Measurements from ENCODE around the gene ZNF423.

ZNF423 gene

GRCh38 chr16:49491106-49491670 is 364.7 kb downstream of the ZNF423 start:
- Histone ChIP-seq H3K27me3 (ENCODE audit: control insufficient read depth in 1 of 2, insufficient read depth in 1 of 2, low read length in 2 of 2) (peaks cover 3 to 5% of the 10 kb centered on the region in 2 experiments), H3K4me3 (ENCODE audit: insufficient read depth in 1 of 2, low read depth in 1 of 2, low read length in 2 of 2) (no peak overlapping the region), H3K9ac (ENCODE audit: low read length) (no peak overlapping the region), H3K79me1 (replicated peaks; ENCODE audit: low read length, poor library complexity, severe bottlenecking) (no peaks in the 10 kb centered on the region), H3K36me3 (ENCODE audit: control insufficient read depth in 1 of 2, insufficient read depth in 2 of 2, low read depth in 1 of 2, low read length in 2 of 2) (no peaks in the 10 kb centered on the region), H3K23ac (ENCODE audit: low read length in 2 of 2) (no peak overlapping the region), H3K4me1 (ENCODE audit: control insufficient read depth, insufficient read depth, low read depth, low read length) (peaks cover 6% of the 10 kb centered on the region), H2AFZ (ENCODE audit: low read depth, low read length) (no peak overlapping the region), H3K4me2 (ENCODE audit: low read length, poor library complexity, severe bottlenecking) (no peak overlapping the region), H4K8ac (ENCODE audit: low read length) (no peak overlapping the region), H2BK120ac (ENCODE audit: low read depth, low read length) (no peak overlapping the region), H3K18ac (ENCODE audit: low read depth in 1 of 2, low read length in 2 of 2) (no peak overlapping the region), H2BK5ac (ENCODE audit: low read depth, low read length, poor library complexity, severe bottlenecking) (no peak overlapping the region), H3K9me3 (ENCODE audit: control insufficient read depth, low read length) (no peaks in the 10 kb centered on the region), H2BK12ac (ENCODE audit: low read length in 2 of 2) (no peak overlapping the region), H2BK15ac (ENCODE audit: low read depth, poor library complexity, severe bottlenecking) (no peak overlapping the region), H3K27ac (ENCODE audit: low read length, poor library complexity, severe bottlenecking) (no peak overlapping the region), H2AK5ac (ENCODE audit: low read length, severe bottlenecking) (no peak overlapping the region), H4K91ac (ENCODE audit: low read length) (no peak overlapping the region), H3K14ac (ENCODE audit: low read length in 2 of 2) (no peak overlapping the region), H3K4ac (ENCODE audit: low read depth in 1 of 2, low read length in 2 of 2) (no peak overlapping the region)
- DNase-seq, result no peak
- WGBS, result 88% methylated on average over 19 of the region's 20 CpGs

- no peak overlapping the region for H4K91ac ChIP-seq (ENCODE audit: low read length)
- WGBS, result 90% methylated on average over 7 of the region's 8 CpGs
- no peak overlapping the region for H4K8ac ChIP-seq (ENCODE audit: low read length)
- H3K9me3 ChIP-seq (ENCODE audit: control insufficient read depth, low read length), result no peaks in the 10 kb centered on the region
- H3K79me1 ChIP-seq (replicated peaks; ENCODE audit: low read length, poor library complexity, severe bottlenecking), result no peaks in the 10 kb centered on the region
- H2BK120ac ChIP-seq (ENCODE audit: low read depth, low read length), result no peak overlapping the region
- no peaks in the 10 kb centered on the region for H3K36me3 ChIP-seq (ENCODE audit: control insufficient read depth in 1 of 2, insufficient read depth in 2 of 2, low read depth in 1 of 2, low read length in 2 of 2)
- peaks cover 6% of the 10 kb centered on the region for H3K4me1 ChIP-seq (ENCODE audit: control insufficient read depth, insufficient read depth, low read depth, low read length)
- DNase-seq, result no peak
- H3K4me3 ChIP-seq (ENCODE audit: insufficient read depth in 1 of 2, low read depth in 1 of 2, low read length in 2 of 2), result no peak overlapping the region
- H3K4ac ChIP-seq (ENCODE audit: low read depth in 1 of 2, low read length in 2 of 2), result no peak overlapping the region
- no peak overlapping the region for H2AK5ac ChIP-seq (ENCODE audit: low read length, severe bottlenecking)
- H2BK15ac ChIP-seq (ENCODE audit: low read depth, poor library complexity, severe bottlenecking), result no peak overlapping the region
- H3K27me3 ChIP-seq (ENCODE audit: control insufficient read depth in 1 of 2, insufficient read depth in 1 of 2, low read length in 2 of 2), result peaks cover 3 to 5% of the 10 kb centered on the region in 2 experiments
- H3K23ac ChIP-seq (ENCODE audit: low read length in 2 of 2), result no peak overlapping the region
- H2BK5ac ChIP-seq (ENCODE audit: low read depth, low read length, poor library complexity, severe bottlenecking), result no peak overlapping the region
- no peak overlapping the region for H3K4me2 ChIP-seq (ENCODE audit: low read length, poor library complexity, severe bottlenecking)
- H3K18ac ChIP-seq (ENCODE audit: low read depth in 1 of 2, low read length in 2 of 2), result no peak overlapping the region
- no peak overlapping the region for H3K9ac ChIP-seq (ENCODE audit: low read length)
- H2AFZ ChIP-seq (ENCODE audit: low read depth, low read length), result no peak overlapping the region
- H3K27ac ChIP-seq (ENCODE audit: low read length, poor library complexity, severe bottlenecking), result no peak overlapping the region
- no peak overlapping the region for H3K14ac ChIP-seq (ENCODE audit: low read length in 2 of 2)
- no peak overlapping the region for H2BK12ac ChIP-seq (ENCODE audit: low read length in 2 of 2)
Measured at GRCh38 chr16:49490321-49490705, 365.6 kb downstream of the ZNF423 start.

- 85% methylated on average over 7 of the region's 7 CpGs for WGBS
- H2BK15ac ChIP-seq (ENCODE audit: low read depth, poor library complexity, severe bottlenecking), result no peak overlapping the region
- H4K8ac ChIP-seq (ENCODE audit: low read length), result no peak overlapping the region
Measured at GRCh38 chr16:49489686-49490320, 366.1 kb downstream of the ZNF423 start.

GRCh38 chr16:49488740-49489525 is 367.0 kb downstream of the ZNF423 start:
- Histone ChIP-seq H3K18ac (ENCODE audit: low read depth in 1 of 2, low read length in 2 of 2) (no peak overlapping the region), H3K4me3 (ENCODE audit: insufficient read depth in 1 of 2, low read depth in 1 of 2, low read length in 2 of 2) (no peak overlapping the region), H2BK15ac (ENCODE audit: low read depth, poor library complexity, severe bottlenecking) (no peak overlapping the region), H3K9me3 (ENCODE audit: control insufficient read depth, low read length) (no peaks in the 10 kb centered on the region), H4K91ac (ENCODE audit: low read length) (no peak overlapping the region), H2AK5ac (ENCODE audit: low read length, severe bottlenecking) (no peak overlapping the region), H3K14ac (ENCODE audit: low read length in 2 of 2) (no peak overlapping the region), H3K4me2 (ENCODE audit: low read length, poor library complexity, severe bottlenecking) (no peak overlapping the region), H3K4me1 (ENCODE audit: control insufficient read depth, insufficient read depth, low read depth, low read length) (peaks cover 10% of the 10 kb centered on the region), H3K23ac (ENCODE audit: low read length in 2 of 2) (no peak overlapping the region), H2BK120ac (ENCODE audit: low read depth, low read length) (no peak overlapping the region), H3K9ac (ENCODE audit: low read length) (no peak overlapping the region), H3K4ac (ENCODE audit: low read depth in 1 of 2, low read length in 2 of 2) (no peak overlapping the region), H4K8ac (ENCODE audit: low read length) (no peak overlapping the region), H3K79me1 (replicated peaks; ENCODE audit: low read length, poor library complexity, severe bottlenecking) (no peaks in the 10 kb centered on the region), H3K27me3 (ENCODE audit: control insufficient read depth in 1 of 2, insufficient read depth in 1 of 2, low read length in 2 of 2) (peaks cover 3 to 13% of the 10 kb centered on the region in 2 experiments), H3K36me3 (ENCODE audit: control insufficient read depth in 1 of 2, insufficient read depth in 2 of 2, low read depth in 1 of 2, low read length in 2 of 2) (no peaks in the 10 kb centered on the region), H2BK12ac (ENCODE audit: low read length in 2 of 2) (no peak overlapping the region), H2BK5ac (ENCODE audit: low read depth, low read length, poor library complexity, severe bottlenecking) (no peak overlapping the region), H3K27ac (ENCODE audit: low read length, poor library complexity, severe bottlenecking) (no peak overlapping the region), H2AFZ (ENCODE audit: low read depth, low read length) (no peak overlapping the region)
- DNase-seq, result no peak
- 88% methylated on average over 21 of the region's 21 CpGs for WGBS

More at GRCh38 chr16:49489686-49490320, 366.1 kb downstream of the ZNF423 start:
- Histone ChIP-seq H2AFZ (ENCODE audit: low read depth, low read length) (no peak overlapping the region), H3K27ac (ENCODE audit: low read length, poor library complexity, severe bottlenecking) (no peak overlapping the region), H3K23ac (ENCODE audit: low read length in 2 of 2) (no peak overlapping the region), H2BK5ac (ENCODE audit: low read depth, low read length, poor library complexity, severe bottlenecking) (no peak overlapping the region), H3K27me3 (ENCODE audit: control insufficient read depth in 1 of 2, insufficient read depth in 1 of 2, low read length in 2 of 2) (peaks cover 3 to 8% of the 10 kb centered on the region in 2 experiments), H3K9ac (ENCODE audit: low read length) (no peak overlapping the region), H3K4me3 (ENCODE audit: insufficient read depth in 1 of 2, low read depth in 1 of 2, low read length in 2 of 2) (no peak overlapping the region), H3K4me2 (ENCODE audit: low read length, poor library complexity, severe bottlenecking) (no peak overlapping the region), H4K91ac (ENCODE audit: low read length) (no peak overlapping the region), H2BK120ac (ENCODE audit: low read depth, low read length) (no peak overlapping the region), H3K79me1 (replicated peaks; ENCODE audit: low read length, poor library complexity, severe bottlenecking) (no peaks in the 10 kb centered on the region), H3K9me3 (ENCODE audit: control insufficient read depth, low read length) (no peaks in the 10 kb centered on the region), H2AK5ac (ENCODE audit: low read length, severe bottlenecking) (no peak overlapping the region), H3K36me3 (ENCODE audit: control insufficient read depth in 1 of 2, insufficient read depth in 2 of 2, low read depth in 1 of 2, low read length in 2 of 2) (no peaks in the 10 kb centered on the region), H3K18ac (ENCODE audit: low read depth in 1 of 2, low read length in 2 of 2) (no peak overlapping the region), H3K4me1 (ENCODE audit: control insufficient read depth, insufficient read depth, low read depth, low read length) (peaks cover 6% of the 10 kb centered on the region), H3K4ac (ENCODE audit: low read depth in 1 of 2, low read length in 2 of 2) (no peak overlapping the region), H3K14ac (ENCODE audit: low read length in 2 of 2) (no peak overlapping the region), H2BK12ac (ENCODE audit: low read length in 2 of 2) (no peak overlapping the region)
- no peak for DNase-seq

All from mesenchymal stem cell (in vitro differentiated cells and primary cell).